ENCODE results near the gene PIP4K2A.

PIP4K2A gene

DNA sequence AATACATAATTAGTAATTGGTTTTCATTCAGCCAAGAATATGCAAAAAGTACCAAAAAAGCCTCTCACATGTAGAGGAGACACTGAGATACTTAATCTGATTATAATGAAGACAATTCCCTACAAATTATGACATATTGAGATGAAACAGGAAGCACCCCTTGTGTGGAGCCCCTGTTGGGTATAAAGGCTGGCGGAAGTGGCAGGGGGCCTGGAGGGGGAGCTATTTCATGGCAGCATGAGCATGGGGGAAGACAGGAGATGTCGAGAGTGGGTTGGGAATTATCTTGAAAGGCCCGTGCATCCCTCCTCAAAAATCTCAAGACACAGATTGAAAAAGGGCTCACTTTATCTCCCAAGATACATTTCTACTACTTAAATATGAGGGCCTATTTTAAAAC is 96.9 kb downstream of the PIP4K2A start:
- DNase-seq = no peak

DNA sequence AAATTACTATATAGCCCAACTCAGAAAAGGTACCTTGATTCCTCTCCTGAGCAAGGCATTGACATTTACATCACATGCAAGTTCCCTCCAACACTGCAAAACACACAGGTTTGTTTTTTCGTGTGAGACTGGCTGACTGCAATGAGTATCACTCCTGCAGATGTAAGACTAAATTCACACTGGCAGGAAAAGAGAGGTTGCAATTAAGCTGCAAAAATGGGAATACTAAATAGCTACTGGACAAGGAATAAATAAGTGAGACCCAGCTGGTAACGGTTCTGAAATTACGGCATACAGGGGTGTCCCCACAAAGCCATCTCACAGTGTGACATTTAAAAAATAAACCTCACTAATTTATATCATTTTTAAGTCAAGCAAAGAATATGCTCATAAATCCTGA is 97.3 kb downstream of the PIP4K2A start:
- no peak for DNase-seq

DNA sequence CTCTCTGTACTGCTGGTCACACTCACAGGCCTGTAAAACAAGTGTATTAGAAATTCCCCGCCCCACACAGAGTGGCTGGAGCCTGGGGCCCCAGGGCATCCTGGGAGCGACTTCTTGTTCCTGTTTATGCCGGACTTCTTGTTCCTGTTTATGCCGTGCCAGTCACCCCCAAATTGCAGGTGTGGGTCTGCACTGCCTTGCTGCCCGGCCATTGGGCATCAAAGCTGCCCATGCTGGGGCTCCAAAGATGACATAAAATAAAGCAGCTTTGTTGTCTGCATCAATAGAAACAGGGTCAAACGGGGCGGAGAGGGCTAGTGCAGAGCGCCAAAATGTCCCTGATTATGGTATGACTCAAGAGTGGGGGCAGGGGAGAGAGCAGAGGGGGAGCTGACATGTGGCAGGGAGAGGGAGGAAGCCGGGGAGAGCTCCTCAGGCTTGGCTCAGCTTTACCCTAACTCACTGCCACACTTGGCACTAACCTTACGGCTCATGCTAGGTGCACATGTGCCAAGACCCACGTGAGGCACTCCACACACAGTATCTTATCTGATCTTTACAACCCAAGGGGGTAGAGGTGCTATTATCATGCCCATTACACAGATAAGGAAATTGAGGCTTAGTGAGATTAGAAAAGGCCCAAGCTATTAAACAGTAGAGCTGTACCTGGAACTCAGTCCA is 98.4 kb downstream of the PIP4K2A start:
- peak; percentile 55 for DNase-seq

DNA sequence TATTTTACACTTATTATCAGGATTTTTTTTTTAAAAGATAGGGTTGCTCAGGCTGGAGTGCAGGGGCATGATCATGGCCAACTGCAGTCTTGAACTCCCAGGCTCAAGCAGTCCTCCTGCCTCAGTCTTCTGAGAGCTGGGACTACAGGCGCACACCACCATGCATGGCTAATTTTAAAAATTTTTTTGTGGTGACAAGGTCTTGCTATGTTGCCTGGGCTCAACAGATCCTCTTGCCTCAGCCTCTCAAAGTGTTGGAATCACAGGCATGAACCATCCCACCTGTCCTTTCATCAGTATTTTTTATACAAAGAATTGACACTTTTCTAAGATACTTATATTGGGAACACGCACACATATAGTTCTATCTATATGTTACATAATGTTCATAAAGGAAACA is 99.3 kb downstream of the PIP4K2A start:
- DNase-seq = no peak

GRCh38 chr10:22613011-22613410 is 101.4 kb downstream of the PIP4K2A start:
- no peak for DNase-seq

- DNase-seq = no peak
Observed at GRCh38 chr10:22612318-22612717, 102.1 kb downstream of the PIP4K2A start.

DNA sequence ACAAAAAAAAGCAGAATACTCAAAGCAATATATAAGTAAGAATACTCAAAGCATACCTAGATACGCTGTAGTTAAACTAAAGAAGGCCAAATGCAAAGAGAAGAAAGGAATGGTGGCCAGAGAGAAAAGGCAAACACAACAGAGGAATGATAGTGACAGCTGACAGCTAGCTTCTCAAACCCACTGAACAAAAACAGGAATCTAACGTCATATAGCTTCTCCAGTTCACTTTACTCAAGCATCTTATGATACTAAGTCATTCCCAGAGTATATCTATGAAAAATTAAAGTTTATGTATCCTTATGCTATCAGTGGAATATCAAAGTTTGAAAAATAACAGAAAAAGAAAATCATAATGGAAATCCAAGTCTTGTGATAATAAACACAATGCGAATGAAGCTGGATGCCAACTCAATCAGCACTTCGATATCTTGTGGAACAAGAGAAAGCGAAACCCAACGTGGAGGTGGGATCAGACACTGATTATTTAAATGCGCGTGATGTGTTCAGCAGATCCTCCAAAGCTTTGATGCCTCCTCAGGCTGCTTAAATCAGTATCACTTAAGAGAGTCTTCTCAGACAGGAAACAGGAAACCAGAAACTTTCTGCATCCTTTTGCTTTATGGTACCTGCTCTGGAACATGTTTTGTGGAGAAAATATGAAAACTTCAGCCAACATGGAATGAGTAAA is 102.8 kb downstream of the PIP4K2A start:
- no peak for DNase-seq

- no peak for DNase-seq
Observed at GRCh38 chr10:22610610-22611009, 103.8 kb downstream of the PIP4K2A start.

DNA sequence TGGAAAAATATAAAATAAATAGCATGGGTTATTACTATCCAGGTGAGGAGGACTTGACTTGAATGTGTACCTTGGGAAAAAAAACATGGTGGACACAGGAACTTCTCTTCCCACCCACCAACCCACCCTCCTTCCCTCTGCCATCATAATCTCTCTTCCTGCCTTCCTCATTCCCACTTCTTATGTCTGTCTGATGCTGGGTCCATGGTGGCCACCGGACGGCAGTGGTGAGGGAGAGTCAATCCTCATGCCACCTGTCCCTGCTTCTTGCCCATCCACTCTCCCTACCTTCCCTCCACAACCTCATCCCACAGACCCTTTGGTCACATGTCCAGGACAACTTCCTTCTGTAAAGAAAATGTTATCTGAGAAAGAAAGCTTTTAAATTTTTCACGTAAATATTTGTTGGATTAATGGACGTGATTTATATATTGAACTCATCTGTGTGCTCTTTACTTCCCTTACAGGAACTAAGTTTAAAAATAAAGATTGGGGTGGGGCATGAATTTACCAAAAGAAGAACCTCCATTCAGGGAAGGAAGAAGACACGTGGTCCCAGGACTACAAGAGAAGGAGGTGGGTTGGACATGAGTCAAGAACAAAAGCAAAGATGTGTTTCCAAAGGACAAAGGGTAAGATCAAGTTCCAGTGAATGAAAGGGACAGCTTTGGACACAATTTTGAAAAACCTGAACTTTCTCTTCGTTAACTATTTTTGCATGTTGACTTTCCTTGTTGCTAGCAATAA is 104.5 kb downstream of the PIP4K2A start:
- DNase-seq = no peak

GRCh38 chr10:22609251-22609650 is 105.1 kb downstream of the PIP4K2A start:
- no peak for DNase-seq

- no peak for DNase-seq
Observed at GRCh38 chr10:22607261-22607660, 107.1 kb downstream of the PIP4K2A start.

GRCh38 chr10:22606164-22606614 is 108.2 kb downstream of the PIP4K2A start:
- no peak for DNase-seq

GRCh38 chr10:22605168-22605567 is 109.2 kb downstream of the PIP4K2A start:
- DNase-seq = no peak

DNA sequence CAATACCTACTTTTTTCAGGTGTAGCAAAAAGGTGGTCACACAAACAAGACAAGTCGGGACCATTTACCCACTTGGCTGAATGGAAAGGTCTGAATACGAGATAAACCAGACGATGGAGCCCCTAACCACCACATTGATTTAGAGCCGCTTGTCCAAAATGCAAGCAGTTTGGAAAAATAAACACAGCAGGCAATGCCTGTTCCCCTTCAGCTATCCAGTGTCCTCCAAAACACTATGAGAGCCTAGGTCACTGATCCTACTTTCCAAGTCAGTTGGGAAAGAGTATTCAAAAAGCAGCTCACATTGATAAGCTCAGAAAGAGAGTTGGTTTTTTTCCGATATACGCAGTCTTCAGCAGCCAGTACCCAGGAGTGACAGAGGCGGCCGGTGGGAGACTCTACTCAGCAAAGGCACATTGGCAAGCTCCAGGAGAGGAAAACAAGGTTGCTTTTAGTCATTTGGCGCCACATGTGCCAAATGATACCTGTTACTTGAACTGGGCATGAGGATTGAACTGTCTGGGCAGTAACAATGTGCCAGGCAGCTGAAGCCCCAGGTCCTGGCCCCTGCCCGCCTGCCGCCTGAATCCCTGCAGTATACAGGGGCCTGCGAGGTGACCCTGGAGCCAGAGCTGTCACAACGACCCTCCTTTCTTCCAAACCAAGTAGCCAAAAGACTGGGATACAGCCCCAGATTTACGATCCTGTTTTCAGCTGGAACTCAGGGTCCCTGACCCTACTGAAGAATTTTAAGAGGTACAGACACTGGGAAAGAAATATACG is 109.8 kb downstream of the PIP4K2A start:
- DNase-seq = no peak

GRCh38 chr10:22603581-22603980 is 110.8 kb downstream of the PIP4K2A start:
- no peak for DNase-seq

GRCh38 chr10:22601618-22602017 is 112.8 kb downstream of the PIP4K2A start:
- DNase-seq = no peak

GRCh38 chr10:22599636-22600228 is 114.6 kb downstream of the PIP4K2A start:
- no peak for DNase-seq

- no peak for DNase-seq
Observed at GRCh38 chr10:22599048-22599561, 115.3 kb downstream of the PIP4K2A start.

GRCh38 chr10:22598478-22598877 is 115.9 kb downstream of the PIP4K2A start:
- DNase-seq = no peak

GRCh38 chr10:22597138-22597537 is 117.2 kb downstream of the PIP4K2A start:
- DNase-seq = no peak

- no peak for DNase-seq
Observed at GRCh38 chr10:22593636-22594198, 120.7 kb downstream of the PIP4K2A start.

DNA sequence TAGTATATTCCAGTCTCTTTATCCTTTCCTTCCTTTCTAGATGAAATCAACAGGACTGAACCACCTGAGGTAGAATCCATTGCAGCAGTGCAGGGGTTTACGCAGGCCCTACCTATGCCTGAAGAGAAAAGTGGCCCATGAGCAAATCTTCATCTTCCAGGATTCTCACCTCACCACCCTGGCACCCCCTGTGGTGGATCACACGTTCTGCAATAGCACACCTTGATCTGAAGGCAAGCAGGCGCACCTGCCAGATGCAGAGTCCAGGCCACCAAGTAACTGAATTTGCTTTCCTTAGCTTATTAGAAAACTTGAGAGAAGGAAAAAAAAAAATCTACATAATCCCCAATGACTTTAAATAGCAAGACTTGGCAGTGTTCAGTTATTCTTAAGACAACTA is 121.4 kb downstream of the PIP4K2A start:
- no peak for DNase-seq

Measured in NCI-H510A (cell line).